Ishikawa (cell line): ENCODE measurements around the gene SRSF2.

Experiments
- CEBPB ChIP-seq: IDR thresholded peaks from 2 replicates; pipeline ENCODE4 v1.6.1; 2012
- NFIC ChIP-seq: IDR thresholded peaks from 2 replicates; pipeline ENCODE4 v1.6.1; 2012
- TAF1 ChIP-seq: IDR thresholded peaks from 2 replicates; pipeline ENCODE4 v1.6.1; 2012; ENCODE audit warnings: low read depth, mild to moderate bottlenecking
- YY1 ChIP-seq: IDR thresholded peaks from 2 replicates; pipeline ENCODE4 v1.6.1; 2012; ENCODE audit warnings: low read depth

GRCh38 chr17:76755285-76755684 is 18.2 kb upstream of the SRSF2 start:
- TF ChIP-seq TAF1 (no peak), YY1 (no peak), CEBPB (no peak), NFIC (no peak)
